GM19239 (cell line): ENCODE results near the gene MCIDAS.

Experiments
- DNase-seq: peaks from one replicate; pipeline ENCODE4 v3.0.0; 2011; ENCODE audit warnings: low spot score; ENCODE audit not compliant: insufficient read length
- FAIRE-seq: peaks from 2 replicates; lab custom pipeline; 2011; peaks lifted over from hg19 to GRCh38; lab: Jason Lieb, UNC

The MCIDAS gene

DNA sequence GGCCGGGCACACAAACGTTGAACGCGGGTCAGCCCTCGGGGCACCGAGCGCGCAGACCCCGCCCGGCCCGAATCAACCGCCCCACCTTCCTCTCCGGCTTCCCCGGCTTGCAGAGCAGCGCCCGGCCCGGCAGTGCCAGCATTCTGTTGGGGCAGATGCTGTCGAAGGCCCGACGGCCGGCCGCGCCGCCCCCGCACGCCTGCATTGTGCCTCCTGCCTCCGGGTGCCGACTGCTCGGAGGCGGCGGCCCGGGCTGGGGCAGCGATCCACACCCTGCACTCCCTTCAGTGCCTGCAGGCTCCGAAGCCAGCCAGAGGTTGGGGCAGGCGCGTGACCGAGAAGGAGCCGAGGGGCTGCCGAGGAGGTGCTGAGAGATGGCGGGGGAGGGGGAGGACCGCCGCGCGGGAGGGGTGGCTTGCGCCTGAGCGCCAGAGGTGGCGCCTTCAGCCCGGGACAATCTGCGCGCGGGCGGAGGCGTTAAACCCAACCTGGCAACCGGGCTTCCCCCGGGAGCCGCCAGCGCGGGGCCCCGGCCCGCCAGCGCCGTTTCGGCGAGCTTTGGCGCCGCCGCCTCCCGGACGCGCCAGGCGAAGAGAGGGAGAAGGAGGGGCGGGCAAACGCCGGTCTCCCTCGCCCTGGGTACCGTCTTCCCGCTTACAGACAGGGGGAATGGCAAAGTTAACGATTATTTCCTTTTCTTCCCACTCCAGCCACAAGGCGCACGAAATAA, at the start of gene MCIDAS:
Gene MCIDAS (minus strand): TSS at position 382 of the 730 bp plus-strand sequence. CDS start 177 bp downstream, at position 205.
- DNase-seq (peak; percentile 49), FAIRE-seq (peak; percentile 47)

- DNase-seq = no peak
- no peak for FAIRE-seq
Measured at GRCh38 chr5:55276771-55277170, 49.7 kb upstream of the MCIDAS start.

DNA sequence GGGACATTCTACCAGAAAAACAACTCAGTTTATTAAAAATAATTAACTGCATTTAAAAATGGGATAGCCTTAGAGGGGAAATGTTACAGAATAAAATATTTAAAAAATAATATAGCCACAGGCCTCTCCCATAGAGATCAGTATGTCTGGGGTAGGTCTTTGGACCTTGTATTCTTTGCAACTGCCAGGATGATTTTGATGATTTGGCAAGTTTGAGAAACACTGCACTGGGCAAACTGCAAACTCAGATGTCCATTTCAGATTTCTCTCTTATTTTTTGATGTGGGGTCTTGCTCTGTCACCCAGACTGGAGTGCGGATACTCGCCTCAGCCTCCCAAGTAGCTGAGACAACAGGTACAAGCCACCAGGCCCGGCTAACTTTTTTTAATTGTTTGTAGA, 31.2 kb upstream of the MCIDAS start:
- FAIRE-seq (no peak), DNase-seq (no peak)

DNA sequence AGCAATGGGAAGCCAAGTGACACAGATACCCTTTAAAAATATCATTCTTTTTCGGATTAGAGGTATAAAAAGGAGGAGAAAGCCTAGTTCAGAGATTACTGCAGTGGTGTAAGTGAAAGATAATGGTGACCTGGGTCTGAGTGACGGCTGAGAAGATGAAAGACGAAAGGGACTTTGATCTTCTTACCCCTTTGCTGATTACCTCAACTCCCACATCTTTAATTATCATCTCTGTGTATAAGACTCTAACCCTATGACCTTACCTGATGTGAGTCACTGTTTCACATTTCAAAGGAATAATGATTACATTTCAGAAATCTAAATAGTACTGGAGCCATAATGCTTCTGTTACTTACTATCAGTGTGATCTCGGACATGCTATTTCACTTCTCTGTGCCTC, 27.7 kb upstream of the MCIDAS start:
- FAIRE-seq (no peak), DNase-seq (no peak)

DNA sequence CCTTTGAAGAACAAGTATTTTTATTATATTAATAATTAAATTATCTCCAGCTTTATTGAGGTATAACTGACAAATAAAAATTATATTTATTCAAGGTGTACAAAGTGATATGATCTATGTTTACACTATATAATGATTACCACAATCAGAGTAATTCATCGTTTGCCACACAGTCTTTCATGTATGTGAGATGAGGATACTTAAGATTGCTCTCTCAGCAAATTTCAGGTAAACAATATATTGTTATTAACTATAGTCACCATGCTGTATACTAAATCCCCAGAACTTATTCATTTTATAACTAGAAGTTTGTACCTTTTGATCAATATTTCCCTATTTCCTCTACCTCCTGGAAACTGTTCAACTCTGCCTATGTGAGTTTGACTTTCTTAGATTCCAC, 22.9 kb upstream of the MCIDAS start:
- no peak for DNase-seq
- FAIRE-seq = no peak

DNA sequence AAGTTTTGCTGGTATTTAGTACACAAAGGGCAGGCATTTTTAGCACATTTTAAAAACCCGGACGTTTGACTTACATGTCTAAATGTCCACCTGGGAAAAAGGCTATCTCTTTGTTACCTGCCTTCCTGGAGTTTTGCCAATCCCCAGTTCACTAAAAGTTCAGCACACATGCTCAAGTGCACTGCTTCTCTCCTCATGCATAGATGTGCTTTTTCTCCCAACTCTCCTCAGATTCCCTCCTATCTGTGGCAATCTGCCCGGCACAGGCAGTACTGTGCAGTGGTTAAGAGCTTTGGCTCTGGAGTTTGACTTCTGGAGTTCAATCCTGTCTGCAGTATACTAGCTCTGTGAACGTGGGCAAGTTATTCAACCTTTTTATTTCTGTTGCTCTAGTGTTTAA, 14.6 kb upstream of the MCIDAS start:
- no peak for FAIRE-seq

DNA sequence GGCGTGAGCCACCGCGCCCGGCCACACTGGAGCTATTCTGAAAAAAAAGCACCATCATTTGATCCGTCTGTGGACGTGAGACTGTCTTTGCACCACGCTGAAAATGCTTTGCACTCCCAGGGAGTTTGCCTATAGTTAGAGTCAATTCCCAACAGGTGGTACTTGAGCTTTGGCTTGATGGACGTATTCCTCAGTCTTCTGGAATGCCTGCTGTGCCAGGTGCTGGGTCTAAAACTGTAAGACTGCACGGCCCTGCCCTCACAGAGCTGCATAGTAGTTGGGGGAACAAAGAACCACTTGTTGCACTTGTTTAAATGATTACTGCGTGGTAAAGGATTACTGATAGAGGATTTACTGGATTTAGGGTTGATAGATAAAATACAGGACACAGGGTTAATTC, 9.7 kb upstream of the MCIDAS start:
- no peak for FAIRE-seq
- no peak for DNase-seq

More for the DNA sequence above, 14.6 kb upstream of the MCIDAS start:
- DNase-seq = no peak

- FAIRE-seq (no peak), DNase-seq (no peak)
Measured at GRCh38 chr5:55234121-55234700, 7.1 kb upstream of the MCIDAS start.

DNA sequence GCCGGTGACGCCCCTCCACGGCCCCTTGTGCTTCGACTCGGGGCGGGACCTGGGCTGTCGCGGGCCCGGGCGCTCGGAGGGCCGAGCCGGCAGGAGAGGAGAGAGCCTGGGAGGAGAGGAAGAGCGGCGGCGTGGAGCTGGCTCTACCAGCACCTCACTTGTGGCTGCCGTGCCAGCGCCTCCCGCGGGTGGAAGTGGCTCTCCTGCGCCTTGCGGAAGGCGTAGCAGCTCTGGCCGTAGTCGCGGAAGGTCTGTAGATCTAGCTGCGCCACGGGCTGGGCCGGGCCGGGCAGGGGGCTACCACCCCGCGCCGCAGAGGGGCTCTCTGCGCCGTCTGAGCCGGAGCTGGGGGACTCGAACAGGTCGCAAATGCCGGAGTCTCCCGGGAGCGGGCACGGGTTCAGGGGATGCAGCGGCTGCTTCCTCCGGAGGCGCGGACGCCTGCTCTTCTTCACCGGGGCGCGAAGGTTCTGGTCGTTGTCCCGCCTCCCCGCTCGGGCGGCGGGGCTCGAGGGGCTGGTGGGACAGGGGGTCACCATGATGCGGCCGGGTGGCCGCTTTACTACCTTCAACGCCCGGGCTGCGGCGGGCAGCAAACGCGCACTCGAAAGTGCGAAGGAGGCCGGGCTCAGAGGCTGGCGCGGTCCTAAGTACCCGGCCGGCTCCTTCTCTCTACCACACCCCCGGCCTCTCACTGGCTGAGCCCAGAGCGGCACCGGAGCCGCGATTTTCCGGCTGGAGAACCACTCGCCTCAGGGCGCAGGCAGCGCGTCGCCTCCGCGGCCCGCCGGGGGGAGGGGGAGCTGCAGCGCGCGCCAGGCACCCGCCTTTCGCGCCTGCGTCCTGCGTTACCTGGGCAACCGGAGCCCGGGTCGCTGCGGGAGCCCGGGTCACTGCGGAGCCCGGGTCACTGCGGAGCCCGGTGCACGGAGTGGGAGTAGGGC, 6.1 kb upstream of the MCIDAS start, which contains the start of gene CCNO:
Gene CCNO (minus strand): TSS at position 624 of the 944 bp plus-strand sequence. CDS start 85 bp downstream, at position 539.
- FAIRE-seq (no peak), DNase-seq (peak; percentile 45)

DNA sequence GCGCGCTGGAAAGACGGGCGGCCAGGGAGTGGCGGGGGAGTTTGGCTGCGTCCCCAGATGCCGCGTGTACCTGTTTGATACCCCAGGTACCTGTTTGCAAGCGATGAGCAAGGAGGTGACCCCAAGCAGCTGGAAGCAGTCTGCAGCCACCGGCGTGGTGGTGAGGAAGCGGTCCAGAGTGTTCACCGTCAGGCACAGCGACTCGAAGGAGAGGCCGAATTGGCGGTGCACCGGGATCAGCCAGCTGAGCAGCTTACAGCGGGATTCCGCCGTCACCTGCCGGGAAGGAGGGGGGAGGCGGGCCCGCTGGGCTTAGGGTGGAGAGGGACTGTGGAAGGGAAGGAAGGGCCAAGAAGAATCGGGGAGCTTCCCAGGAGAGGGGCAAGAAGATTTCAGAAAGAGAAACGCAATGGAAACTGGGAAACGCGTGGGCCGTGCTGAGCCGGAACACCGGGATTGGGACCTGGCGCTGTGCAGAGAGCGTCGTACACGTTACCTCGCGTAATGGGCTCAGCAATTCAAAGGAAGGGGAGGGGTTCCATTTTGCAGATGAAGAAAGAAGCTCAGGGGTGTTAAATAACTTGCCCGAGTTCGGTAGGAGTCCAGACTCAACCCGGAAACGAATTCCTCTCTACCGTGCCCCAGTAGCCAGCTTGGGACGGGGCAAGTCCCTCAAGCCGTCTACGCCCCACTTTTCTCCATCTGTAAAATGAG, 5.3 kb upstream of the MCIDAS start:
- peak; percentile 5 for DNase-seq
- FAIRE-seq = peak; percentile 11

- FAIRE-seq (no peak), DNase-seq (no peak)
Measured at GRCh38 chr5:55231919-55232270, 4.8 kb upstream of the MCIDAS start.

GRCh38 chr5:55231029-55231918, 4.2 kb upstream of the MCIDAS start:
- DNase-seq (peak; percentile 5), FAIRE-seq (no peak)

- no peak for FAIRE-seq
- no peak for DNase-seq
Measured at GRCh38 chr5:55230086-55230629, 3.0 kb upstream of the MCIDAS start.

- DNase-seq (no peak), FAIRE-seq (no peak)
Measured at GRCh38 chr5:55227664-55228430, 732 bp upstream of the MCIDAS start.

GRCh38 chr5:55226027-55226933, 835 bp downstream of the MCIDAS start:
- DNase-seq = peak; percentile 66
- FAIRE-seq = no peak

DNA sequence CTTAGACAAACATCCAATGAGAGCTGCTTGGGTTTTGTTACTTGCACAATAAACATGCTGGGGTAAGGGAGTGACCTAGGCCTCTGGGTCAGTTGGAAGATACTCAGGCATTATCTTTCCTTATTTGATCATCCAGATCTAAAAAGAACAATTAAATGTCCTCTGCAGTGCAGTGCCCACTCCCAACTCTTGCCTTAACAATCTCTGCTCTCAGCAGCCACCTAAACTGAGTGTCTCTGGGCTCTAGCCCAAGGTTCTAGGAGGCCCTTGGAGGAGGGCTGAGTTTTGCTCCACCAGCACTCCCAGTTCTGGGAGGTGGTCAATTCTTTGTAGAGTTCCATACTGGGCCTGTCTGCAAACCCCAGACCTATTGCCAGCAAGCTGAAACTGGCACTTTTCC, 1.8 kb downstream of the MCIDAS start:
- DNase-seq (no peak), FAIRE-seq (no peak)

DNA sequence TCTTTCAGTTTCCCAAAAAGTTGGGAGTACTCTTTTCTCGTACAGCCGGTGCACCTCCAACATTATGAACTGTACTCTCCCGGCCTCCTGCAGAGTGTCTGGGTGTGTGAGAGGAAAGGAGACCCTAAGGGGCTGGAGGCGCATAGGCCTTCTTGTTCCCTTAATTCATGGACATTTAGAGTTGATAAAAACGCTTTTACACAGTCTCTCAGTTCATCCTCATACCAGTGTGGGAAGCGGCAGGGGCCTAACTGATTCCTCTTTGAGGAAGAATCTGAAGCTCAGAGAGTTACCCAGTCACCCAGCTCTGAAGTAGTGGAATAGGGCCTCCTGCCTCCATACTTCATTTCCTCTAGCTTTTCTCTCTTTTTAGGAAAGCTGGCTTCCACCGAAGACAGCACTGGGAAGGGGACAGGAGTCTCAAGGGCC, 3.3 kb downstream of the MCIDAS start:
- no peak for FAIRE-seq
- DNase-seq = no peak
